PC-3 (cell line): ENCODE data around the gene TMEM38A.
"Not testable (repeated sequence)": the region's sequence is repeated elsewhere in the genome, so short reads cannot be mapped to it uniquely, and the experiment has no call there.

ENCODE experiments used
- CTCF ChIP-seq: fragments of 300-600 bp; sonication (generic); conservative IDR thresholded peaks from 2 replicates; pipeline ENCODE4 v1.5.1; 2017; ENCODE audit warnings: antibody characterized with exemption, low read depth, mild to moderate bottlenecking, low read length
- EZH2 ChIP-seq: fragments of 300-600 bp; sonication (generic); IDR thresholded peaks from one replicate; pipeline ENCODE4 v1.6.1; 2017; ENCODE audit warnings: antibody characterized with exemption, mild to moderate bottlenecking, low read length; ENCODE audit not compliant: unreplicated experiment
- EZH2phosphoT487 ChIP-seq: fragments of 300-600 bp; sonication (generic); IDR thresholded peaks from 2 replicates; pipeline ENCODE4 v1.6.1; 2018; ENCODE audit warnings: mild to moderate bottlenecking, antibody characterized with exemption, low read length, borderline replicate concordance

DNA sequence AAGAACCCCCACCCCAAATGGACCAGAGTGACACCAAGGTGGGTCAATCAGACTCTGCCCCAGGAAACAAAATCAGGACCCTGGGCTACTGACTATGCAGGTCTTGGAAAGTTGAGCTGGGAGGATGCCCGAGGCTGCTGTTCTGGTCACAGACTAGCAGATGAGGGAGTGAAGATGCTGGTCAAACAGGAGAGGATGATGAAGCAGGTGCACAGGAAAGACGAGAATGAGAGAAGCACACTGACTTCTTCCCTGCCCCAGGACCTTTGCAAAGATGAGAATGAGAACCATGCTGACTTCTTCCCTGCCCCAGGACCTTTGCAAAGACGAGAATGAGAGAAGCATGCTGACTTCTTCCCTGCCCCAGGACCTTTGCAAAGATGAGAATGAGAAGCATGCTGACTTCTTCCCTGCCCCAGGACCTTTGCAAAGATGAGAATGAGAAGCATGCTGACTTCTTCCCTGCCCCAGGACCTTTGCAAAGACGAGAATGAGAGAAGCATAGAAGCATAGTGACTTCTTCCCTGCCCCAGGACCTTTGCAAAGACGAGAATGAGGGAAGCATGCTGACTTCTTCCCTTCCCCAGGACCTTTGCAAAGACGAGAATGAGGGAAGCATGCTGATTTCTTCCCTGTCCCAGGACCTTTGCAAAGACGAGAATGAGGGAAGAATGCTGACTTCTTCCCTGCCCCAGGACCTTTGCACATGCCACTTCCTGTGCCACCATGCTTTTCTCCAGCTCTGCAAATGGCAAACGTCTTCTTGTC is 9.3 kb upstream of the TMEM38A start:
- not testable (repeated sequence) for TF ChIP-seq EZH2phosphoT487, CTCF, EZH2
